GM19035 (cell line): ENCODE results near the gene MELTF.

Experiments used
- ATAC-seq: cut with Tn5 transposase; IDR thresholded peaks from one replicate; pipeline ENCODE4 v1.9.1; 2021; ENCODE audit not compliant: unreplicated experiment

The MELTF gene

DNA sequence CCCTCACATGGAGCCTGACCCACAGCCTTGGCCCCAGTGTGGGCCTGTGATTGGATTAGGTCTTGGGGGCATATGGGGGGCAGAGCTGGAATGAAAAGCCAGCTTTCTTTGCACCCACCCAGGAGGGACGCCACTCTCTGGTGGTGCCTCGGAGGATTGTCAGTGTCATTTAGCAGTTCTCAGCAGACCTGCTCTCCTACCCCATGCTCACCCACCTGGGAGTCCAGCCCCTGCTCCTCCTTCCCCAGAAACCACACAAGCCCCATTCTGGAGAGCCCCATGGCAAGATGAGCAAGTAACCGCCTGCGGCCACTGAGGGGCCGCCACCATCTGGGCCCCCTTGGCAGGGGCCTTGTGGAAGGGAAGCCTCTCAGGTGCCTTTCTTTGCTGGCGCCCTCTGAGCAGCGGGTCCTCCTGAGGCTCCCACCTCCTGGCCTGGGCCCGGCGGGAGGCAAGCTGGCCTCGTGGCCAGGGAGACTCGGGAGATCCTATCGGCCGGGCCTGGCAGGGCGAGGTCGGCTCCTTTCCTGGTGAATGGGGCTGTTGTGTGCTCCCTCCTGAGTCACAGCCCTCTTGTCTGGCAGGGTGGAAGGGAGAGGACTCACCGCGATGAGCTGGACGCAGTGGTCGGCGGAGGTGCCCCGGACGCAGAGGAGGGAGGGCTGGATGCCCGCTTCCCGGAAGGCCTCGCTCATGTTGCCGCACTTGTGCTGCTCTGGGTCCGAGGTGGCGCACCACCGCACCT, 2.3 kb downstream of the MELTF start:
- ATAC-seq = no peak

DNA sequence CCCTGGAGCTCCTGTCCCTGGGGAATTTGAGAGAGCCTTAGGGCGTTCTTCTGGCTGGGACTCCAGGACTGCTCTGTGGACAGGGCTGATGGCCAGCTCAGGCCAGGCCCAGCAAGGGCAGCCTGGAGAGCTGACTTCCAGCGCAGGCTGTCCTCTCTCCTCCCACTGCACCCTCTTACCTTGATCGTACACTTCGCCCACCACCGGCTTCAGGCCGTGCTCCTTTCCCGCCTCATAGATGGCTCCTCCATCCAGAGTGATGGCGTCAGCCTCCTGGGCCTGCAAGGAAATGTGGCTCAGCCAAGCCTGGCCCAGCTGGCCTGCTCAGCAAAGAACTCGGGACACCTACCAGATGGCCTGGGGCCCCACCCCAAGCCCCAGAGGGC, 3.1 kb downstream of the MELTF start:
- no peak for ATAC-seq

DNA sequence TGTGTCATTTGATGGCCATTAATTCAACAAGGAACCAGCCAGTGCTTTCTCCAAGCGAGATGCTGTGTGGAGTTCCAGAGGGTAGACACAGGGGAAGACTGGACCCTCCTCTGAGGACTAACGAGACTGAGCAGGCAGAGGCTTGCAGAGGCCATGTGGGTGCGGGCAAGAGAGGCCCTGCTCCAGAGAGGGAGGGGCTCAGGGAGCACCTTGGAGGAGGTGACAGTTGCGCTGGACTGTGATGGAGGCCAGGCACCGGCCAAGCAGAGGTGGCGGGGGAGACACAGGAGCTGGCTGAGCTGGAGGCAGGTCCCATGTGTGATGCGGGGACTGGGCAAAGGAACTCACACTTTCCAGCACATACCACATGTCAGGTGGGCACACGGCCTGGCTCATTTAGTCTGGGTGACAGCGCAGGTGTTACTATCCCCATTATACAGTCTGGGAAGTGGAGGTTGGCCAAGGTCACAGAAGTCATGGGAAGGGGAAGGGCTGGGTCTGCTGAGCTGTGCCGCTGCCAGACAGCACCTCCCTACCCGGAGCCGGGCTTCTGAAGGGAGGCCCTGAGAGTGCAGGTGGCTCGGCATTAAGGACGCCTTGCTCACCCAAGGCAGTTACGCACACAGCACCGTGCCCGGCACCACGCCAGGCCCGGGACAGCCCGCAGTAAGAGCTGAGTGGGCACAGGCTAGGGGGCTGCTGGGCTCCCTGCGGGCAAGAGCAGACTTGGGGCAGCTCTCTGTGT, 3.7 kb downstream of the MELTF start:
- no peak for ATAC-seq

DNA sequence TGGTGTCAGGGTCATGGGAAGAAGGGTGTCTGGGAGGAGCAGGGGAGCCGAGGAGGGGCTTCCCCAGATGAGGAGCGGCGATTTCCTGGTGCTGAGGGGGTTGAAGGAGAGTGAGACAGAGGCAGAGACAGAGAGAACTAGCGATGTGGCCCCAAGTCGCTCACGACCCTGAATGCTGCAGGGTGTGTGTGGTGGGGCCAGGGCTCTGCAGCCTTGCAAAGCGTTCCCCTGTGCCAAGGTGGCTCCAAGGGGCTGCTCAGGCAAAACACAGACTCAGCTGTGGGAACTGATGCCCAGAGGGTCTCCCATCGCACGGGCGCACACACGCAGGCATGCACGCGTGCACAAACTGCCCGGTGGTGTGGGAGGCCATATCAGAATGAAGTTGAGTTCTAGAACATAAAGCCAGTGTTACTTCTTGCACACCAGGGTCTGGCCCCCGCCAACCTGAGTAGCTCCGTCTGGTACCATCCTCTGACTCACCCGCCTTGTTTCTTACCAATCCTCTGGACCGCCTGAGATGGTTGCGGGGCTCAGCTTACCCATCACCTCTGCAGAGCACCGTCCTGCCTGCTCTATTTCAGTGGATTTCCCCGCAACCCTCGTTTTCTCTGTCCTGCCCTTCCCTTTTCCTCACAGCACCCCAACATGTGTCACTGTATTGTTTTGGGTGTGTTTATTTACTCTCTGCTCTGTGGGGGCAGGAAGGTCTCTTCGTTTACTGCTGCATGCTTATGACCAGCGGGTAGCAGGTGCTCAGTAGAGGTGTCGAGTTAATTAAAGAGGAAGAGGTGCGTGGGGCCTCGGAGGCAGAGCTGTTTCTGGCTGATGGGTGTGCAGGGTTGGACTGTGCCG, 4.5 kb downstream of the MELTF start:
- no peak for ATAC-seq

DNA sequence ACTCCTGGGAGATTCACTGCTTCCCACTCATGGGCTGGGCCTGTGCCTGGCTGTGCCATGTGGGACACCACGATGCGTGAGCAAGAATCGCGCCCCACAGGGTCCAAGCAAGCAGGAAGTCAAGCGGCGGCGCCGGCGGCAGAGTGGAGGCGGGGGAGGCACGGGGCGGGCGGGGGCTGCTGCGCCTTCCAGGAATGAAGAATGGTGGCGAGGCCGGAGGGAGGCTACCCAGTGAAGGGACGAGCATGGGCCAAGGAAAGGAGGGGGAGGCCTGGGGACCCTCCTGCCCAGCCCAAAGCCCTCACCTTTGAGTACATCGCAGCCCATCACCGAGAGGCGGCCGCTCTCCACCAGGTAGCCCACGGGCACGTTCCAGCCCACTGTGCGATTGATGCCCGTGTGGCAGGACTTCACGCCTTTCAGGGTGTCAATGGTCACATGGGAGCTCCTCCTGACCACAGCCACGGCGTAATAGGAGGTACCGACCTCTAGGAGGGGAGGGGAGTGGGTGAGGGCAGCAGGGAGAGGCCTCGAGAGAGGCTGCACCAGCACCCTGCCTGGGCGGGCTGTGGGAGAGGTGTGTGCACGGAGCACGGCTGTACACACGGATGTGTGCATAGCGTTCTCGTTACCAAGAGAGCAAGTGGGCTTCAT, 5.5 kb downstream of the MELTF start:
- no peak for ATAC-seq

DNA sequence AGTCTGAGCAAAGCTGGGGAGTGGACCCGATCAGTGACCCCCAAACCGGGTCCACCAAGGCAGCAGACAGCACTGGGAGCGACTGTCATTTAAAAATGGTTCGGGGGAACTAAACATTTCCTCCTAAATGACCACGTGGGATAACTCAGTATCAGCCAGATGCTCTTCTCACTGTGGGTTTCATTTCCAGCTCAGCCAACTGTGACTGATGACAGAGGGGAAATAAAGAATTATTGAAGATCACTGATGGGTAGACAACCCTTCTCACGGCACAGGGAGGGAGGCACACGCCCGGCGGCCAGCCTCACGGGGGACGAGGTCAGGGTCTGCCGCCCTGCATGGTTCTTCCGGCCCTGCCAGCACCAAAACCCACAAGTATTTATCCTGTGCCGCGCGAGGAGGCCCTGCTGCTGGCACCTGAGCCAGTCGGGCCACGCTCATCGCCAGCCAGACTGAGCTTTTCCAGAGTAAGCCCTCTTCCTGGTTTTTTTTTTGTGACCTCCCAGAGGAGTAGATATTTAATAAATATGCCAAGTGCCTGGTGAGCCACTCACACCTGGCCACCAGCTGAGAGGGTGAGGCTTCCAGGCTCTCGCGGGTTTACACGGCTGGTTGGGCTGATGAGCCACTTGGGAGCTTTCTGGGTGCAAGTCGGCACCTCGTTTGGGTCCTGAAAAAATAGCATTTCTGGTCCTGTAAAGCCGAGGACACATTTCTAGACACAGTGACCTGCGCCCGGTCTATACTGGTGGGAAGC, 6.2 kb downstream of the MELTF start:
- peak; percentile 54 for ATAC-seq

DNA sequence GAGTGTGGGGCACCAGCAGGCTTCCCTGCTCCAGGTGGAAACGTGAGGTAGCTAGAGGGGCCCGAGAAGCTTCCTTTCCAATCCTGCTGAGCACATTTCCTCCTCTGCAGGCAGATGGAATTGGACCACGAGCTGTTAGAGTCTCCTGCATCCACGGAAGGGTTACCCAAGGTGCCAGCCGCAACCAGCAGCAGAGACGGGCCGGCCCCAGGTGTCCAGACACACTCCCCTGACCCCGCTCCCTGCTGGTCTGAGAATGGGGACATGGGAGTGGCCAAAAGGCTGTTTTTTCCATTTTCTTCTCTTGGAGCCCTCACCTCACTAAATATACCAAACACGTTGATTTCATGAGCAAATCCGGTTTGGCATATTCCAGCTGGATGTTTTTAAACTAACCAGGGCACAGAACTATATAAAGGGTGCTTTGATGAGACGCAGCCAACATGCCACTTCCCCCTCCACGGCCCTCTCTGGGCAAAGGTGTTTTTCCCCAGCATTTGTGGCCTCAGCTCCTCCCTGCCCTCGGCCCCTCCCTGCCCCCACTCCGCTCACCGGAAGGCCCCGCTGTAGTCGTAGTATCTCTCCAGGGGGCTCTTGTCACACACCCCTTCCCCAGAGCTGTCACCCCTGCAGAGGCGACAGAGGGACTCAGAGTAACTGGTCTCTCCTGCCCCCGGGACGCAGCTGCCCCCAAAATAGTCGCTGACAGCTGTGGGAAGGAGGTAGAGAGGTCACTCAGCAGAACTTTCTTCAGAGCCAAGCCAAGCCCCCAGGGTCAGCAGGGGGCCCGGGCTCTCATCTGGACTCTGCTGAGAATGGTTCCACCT, 7.0 kb downstream of the MELTF start:
- no peak for ATAC-seq

DNA sequence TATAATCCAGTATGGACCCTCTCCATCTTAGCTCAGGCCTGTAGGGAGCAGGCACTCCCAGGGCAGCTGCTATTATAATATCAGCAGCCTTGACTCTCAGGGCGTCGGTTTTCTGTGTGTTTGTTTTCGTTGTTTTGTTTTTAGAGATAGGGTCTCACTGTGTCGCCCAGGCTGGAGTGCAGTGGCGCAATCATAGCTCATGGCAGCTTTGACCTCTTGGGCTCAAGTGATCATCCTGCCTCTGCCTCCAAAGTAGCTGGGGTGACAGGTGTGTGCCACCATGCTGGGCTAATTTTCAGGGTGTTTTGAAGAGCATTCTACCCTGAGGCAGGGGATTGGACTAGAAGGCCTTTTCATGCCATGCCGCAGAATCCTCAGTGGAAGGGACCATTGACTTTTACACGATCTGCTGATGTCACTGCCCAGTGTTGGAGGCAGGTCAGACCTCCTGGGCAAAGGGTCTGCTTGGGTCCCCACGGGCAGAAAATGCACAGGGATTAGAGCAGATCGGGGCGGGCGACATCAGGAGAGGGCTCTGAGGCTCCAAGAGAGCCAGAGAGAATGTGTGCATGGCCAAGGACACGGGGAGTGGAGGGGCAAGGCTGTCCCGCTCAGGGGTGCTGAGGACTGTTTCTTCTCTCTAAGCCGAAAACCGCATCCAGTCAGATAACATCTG, 7.8 kb downstream of the MELTF start:
- no peak for ATAC-seq

DNA sequence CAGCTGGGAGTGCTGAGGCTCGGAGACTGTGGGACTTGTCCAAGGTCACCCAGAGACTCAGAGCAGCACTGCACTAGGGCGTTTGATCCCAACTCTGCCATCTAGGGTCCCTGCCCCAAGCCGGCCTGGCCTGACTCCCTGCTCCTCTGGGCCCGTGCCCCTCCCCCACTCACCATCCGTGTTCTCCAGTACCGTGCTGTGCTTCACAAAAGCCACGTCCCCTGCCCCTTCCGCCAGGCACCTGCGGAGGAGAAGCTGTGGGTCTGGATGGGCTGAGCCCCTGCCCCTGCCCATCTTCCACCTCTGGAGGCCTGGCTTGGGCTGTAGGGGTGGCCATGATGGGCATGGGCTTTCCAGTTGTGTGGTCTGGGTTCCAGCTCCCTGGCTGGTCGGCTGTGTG, 8.4 kb downstream of the MELTF start:
- ATAC-seq = no peak

DNA sequence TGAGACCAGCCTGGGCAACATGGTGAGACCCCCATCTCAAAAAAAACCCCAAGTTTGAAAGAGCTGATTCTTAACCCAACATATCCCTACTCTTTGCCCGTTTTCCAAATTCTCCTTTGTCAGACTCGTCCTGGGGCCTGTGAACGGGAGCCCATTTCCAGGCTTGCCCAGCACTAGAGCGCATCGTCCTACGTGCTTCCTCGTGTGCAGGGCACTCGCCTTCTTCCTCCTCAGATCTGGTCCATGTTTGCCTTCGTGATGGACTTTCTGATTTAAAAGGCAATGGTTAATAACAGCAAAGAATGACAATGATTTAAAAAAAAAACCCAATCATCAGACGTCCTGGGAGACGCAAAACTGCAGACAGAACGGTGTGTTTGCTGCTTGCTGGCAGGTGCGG, 10.1 kb downstream of the MELTF start:
- no peak for ATAC-seq

DNA sequence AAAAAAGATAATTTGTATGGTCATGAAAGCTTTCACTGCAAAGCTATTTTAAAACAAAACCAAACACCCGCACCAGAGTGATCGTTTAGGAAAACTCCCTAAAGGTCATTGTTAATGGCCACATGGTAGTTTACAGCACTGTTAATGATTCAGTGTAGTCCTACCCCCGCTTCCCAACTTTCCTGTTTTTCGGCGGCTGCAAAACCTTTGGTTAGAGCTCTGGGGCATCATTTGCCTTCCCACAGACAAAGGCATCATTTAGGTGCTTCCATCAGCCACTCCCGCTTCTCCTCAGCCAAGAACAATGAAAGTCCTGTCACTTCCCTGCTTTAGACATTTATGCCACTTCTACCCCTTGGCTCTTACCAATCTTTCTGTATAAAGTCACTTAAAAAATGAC, 10.6 kb downstream of the MELTF start:
- ATAC-seq = no peak

DNA sequence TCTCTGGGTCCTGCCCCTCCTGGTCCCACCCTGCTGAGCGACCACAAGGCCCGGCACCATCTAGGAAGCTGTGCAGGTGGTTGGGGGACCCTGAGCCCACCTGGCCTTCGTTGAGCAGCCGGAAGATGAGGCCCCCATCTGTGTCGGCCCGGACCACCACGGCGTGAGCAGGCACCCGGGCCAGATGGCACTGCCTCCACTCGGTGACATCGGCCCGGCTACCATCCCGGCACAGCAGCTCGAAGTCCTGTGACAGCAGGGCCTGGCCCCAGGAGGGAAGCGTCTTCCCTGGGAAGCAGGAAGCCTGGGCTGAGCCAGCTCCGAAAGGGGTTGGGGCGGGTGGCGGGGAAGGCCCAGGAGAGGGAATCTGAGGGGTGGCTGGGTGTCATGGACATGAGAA, 12.6 kb downstream of the MELTF start:
- ATAC-seq = no peak

DNA sequence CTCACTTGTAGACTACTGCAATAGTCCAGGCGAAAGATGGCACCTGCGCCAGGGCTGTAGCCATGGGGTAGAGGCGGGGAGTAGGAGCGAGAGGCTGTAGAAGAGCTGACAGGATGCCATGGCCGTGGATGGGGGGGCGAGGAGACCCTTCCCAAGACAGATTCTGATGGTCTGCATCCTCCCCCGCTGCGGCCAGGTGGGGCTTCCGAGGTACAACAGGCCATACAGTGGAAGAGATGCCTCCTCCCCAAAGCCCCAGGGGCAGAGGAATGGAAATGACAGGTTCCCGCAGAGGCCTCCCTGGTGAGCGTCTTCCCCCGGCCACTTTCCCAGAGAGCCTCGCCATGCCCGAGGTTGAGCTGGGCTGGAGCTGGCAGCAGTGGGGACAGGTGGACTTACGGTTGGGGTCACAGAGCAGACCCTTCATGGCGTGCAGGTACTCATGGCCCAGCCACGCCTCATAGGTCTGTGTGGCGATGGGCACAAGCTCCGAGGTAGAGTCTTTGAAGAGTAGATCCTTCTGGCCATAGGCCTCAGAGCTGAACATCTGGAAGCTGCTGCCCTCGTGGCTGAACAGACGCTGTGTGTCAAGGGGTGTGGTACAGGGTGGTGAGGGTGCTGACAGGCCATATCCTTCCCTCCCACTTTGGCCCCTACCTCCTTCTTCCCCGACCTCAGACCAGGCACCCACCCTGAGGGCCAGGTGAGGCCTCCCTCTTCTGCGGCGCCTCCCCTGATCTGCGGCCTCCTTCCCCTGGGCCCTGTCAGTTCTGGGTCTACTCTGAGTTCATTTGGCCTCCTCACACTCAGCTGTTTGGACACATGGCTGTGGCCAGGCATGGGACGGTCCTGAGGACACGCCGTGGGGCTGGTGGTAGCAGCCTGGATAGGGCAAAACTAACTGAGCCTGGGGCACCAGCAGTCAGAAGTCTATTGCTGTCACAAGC, 13.6 kb downstream of the MELTF start:
- no peak for ATAC-seq

DNA sequence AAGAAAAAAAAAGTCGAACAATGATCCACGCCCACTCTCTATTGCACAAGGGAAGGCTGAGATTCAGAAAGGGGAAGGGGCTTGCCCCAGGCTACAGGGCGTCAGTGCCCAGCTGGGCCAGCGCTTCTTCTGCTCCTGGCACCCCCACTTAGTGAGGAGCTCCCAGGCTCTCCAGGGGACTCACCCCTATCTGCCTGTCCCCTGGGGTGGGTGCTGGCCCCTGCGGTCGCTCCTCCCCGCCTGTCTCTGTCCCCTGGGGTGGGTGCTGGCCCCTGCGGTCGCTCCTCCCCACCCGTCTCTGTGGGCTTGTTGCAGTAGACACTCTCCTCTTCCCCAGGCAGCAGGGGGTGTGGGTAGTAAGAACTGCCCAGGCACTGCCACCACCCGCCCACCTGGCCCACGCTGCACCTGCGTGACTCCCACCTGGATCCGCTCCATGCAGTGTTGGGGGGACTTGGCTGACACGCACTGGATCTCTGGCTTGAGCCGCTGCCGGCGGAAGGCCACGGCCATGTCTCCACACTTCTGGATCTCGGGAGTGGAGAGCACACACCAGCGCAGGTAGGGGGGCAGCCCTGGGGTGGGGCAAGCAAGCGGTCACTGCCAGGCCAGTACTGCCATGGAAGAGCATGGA, 14.6 kb downstream of the MELTF start:
- ATAC-seq = no peak

DNA sequence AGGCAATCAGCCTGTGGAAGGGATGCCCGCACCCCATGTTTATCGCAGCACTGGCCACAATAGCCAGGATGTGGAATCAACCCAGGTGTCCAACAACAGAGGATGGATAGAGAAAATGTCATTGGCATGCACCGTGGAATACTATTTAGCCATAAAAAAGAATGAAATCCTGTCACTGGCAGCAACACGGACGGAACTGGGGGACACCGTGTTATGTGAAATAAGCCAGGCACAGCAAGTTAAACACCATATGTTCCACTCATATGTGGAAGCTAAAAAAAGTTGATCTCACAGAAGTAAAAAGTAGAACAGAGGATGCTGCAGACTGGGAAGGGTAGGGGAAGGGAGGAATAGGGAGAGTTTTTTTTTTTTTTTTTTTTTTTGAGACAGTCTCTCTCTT, 15.6 kb downstream of the MELTF start:
- ATAC-seq = no peak

DNA sequence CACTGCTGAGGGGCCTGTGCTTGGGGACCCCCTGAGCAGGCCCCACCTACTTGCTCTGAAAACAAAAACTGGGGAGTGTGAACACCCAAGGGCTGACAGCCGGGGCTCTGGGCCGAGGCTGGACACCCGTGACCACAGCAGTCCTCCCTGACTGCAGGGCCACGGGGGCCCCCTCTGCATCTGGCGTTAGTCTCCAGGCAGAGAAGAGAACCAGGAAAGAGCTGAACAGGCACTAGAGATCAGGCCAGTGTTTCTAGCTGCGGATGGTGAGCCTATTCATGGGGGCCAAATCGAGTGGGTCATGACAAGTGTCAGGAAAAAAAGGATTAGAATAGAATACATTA, 17.1 kb downstream of the MELTF start:
- no peak for ATAC-seq

DNA sequence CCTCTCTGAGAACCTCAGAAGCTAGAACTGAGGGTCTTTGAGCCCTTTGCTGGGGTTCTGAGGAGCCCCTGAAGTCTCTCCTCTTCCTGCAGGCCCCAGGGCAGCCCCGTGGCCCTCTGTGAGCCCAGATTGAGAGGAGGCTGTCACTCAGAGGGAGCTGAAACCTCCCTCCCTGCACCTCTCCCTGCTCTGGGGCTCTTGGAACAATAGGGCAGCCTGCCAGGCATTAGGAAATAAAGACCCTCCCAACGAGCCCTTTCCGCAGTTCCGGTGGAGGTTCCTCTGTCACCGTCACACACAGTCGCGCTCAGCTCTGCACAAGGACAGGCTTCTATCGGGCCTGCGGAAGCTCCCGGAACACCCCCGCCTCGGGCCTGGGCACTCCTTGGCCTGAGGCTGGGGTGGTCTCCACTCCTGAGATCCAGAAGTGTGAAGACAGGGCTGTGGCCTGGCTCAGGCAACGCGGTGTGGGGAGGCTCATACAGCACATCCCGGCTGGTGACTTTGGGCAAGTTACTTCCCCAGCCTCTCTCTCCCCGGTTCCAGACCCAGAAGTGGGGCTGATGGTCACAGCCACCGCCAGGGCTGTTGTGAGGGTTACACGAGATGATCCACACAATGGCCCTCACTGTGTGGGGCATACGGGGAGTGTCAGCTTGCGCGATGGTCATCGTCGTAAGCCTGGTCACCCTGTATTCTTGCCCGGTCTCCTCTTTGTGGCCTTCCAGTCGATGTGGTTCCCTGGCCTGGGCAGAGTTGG, 17.7 kb downstream of the MELTF start:
- ATAC-seq = no peak
